NCI-H1694 (cell line): ENCODE results near the gene PACS1.
A peak's percentile ranks its signal among the peaks of the same experiment; 100 is the strongest.
"Not testable (repeated sequence)": the region's sequence is repeated elsewhere in the genome, so short reads cannot be mapped to it uniquely, and the experiment has no call there.

Experiments used
- DNase-seq: peaks from one replicate; lab custom pipeline; 2025; lab: John Stamatoyannopoulos, UW

PACS1 gene

GRCh38 chr11:66111158-66111557 is 41.1 kb downstream of the PACS1 start:
- no peak for DNase-seq

- DNase-seq, result no peak
Observed at GRCh38 chr11:66112041-66112491, 42.0 kb downstream of the PACS1 start.

- no peak for DNase-seq
Observed at GRCh38 chr11:66112601-66113499, 42.8 kb downstream of the PACS1 start.

GRCh38 chr11:66114957-66115356 is 44.9 kb downstream of the PACS1 start:
- not testable (repeated sequence) for DNase-seq

GRCh38 chr11:66115638-66116301 is 45.7 kb downstream of the PACS1 start:
- DNase-seq, result no peak

- no peak for DNase-seq
Observed at GRCh38 chr11:66116576-66117361, 46.7 kb downstream of the PACS1 start.

GRCh38 chr11:66118847-66119246 is 48.8 kb downstream of the PACS1 start:
- DNase-seq, result no peak

- no peak for DNase-seq
Observed at GRCh38 chr11:66119348-66120133, 49.5 kb downstream of the PACS1 start.

GRCh38 chr11:66121466-66121865 is 51.4 kb downstream of the PACS1 start:
- DNase-seq, result no peak

- no peak for DNase-seq
Observed at GRCh38 chr11:66123902-66124301, 53.8 kb downstream of the PACS1 start.

GRCh38 chr11:66124564-66124963 is 54.5 kb downstream of the PACS1 start:
- no peak for DNase-seq

- no peak for DNase-seq
Observed at GRCh38 chr11:66126064-66126463, 56.0 kb downstream of the PACS1 start.

- DNase-seq, result no peak
Observed at GRCh38 chr11:66126808-66127555, 56.9 kb downstream of the PACS1 start.

GRCh38 chr11:66130978-66131377 is 60.9 kb downstream of the PACS1 start:
- no peak for DNase-seq

GRCh38 chr11:66131937-66132632 is 62.0 kb downstream of the PACS1 start:
- DNase-seq, result no peak

GRCh38 chr11:66133216-66133775 is 63.2 kb downstream of the PACS1 start:
- peak; percentile 70 for DNase-seq

GRCh38 chr11:66136752-66137123 is 66.7 kb downstream of the PACS1 start:
- DNase-seq, result no peak

GRCh38 chr11:66139817-66140404 is 69.8 kb downstream of the PACS1 start:
- DNase-seq, result no peak
